Measurements from ENCODE around the gene ATP11A.

ATP11A gene

GRCh38 chr13:112726016-112726767, 36.4 kb downstream of the ATP11A start:
- DNase-seq, result no peak

DNA sequence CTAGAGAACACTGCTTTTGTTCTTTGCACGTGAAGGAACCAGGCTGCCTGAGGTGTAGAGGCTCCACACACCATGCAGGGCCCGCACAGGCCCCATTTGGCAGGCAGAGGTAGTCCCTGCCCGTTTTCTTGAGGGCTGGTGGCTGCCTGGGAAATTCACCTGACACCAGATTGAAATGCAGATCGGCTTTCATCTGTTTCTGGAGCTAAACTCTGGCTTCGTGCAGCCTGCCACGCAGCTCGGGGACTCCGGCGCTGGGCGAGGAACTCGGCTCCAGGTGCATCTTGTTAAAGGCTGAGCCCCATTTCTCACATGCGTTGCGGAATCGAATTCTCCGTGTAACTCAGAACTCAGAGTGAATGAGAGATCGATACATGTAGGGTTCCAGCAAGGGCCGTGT, 37.7 kb downstream of the ATP11A start:
- no peak for DNase-seq

- DNase-seq, result no peak
These were observed 38.7 kb downstream of the ATP11A start for GRCh38 chr13:112728375-112729126.

GRCh38 chr13:112729408-112729807, 39.6 kb downstream of the ATP11A start:
- DNase-seq, result no peak

- no peak for DNase-seq
These were observed 40.4 kb downstream of the ATP11A start for GRCh38 chr13:112730157-112730671.

DNA sequence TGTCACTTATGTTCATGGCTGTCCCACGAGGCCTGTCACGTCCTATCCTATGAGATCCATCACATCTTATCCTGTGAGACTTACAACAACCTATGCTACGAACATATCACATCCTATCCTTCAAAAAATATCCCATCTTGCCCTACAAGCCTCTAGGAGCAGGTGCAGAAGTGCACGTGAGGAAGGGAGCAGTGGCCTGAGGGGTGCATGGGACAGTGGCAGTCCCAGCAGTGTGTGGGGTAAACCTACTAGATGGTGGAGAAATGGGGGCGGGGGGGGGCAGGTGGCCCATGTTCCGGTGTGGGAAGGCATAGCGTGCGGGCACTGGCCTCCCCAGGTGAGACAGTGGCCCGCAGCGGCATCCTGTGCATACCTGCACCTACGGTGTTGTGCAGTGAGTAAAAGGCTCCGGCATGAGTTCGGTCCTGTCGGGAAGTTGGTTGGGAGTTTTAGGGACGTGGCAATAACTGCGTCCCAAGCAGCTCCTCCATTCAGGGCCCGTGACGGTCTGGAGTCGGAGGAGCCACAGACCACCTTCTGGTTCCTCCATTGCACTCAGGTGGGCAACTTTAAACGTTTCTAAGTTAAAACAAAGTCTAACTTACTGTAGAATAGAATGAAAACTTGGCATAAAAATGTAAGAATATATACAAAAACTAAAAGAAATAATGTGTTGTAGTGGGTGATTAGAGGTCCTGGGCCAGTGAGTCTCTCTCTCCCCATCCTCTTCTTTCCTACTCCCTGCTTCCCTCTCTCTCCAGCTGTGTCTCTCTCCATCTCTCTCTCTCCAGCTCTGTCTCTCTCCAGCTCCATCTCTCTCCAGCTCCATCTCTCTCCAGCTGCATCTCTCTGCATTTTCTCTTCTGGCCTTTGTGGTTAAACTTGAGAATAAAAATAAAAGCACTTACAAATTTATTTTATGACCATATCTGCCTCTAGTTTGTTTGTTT, 42.1 kb downstream of the ATP11A start:
- DNase-seq, result no peak

DNA sequence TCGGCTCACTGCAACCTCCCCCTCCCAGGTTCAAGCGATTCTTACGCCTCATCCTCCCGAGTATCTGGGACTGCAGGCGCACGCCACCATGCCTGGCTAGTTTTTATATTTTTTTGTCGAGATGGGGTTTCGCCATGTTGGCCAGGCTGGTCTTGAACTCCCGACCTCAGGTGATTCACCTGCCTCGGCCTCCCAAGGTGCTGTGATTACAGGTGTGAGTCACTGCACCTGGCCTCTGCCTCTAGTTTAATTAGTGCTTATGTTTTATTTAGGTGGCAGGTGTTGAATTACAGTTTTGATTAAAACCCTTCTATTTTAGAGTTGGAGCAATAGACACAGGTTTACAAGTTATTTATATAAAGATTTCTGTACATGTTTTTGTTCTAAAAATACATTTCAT, 42.8 kb downstream of the ATP11A start:
- DNase-seq, result no peak

DNA sequence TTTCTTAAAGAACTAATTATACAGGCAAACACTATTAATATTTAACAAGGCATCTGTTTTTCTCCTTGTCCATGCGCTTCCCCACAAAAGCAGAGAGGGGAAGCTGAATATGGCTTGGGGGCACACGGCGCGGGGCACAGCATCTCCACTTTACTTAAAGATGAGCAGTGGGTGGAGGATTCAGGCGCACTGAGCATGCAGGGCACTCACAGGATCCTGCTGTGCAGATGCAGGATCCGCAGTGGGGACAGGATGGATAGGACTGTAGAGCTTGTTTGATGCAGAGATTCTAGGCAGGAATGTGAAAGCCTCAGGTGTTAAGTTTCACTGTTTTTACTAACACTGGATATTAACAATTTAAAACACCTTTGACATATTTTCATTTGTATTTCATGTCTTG, 43.3 kb downstream of the ATP11A start:
- DNase-seq, result no peak

- DNase-seq, result no peak
These were observed 44.0 kb downstream of the ATP11A start for GRCh38 chr13:112733661-112734379.

DNA sequence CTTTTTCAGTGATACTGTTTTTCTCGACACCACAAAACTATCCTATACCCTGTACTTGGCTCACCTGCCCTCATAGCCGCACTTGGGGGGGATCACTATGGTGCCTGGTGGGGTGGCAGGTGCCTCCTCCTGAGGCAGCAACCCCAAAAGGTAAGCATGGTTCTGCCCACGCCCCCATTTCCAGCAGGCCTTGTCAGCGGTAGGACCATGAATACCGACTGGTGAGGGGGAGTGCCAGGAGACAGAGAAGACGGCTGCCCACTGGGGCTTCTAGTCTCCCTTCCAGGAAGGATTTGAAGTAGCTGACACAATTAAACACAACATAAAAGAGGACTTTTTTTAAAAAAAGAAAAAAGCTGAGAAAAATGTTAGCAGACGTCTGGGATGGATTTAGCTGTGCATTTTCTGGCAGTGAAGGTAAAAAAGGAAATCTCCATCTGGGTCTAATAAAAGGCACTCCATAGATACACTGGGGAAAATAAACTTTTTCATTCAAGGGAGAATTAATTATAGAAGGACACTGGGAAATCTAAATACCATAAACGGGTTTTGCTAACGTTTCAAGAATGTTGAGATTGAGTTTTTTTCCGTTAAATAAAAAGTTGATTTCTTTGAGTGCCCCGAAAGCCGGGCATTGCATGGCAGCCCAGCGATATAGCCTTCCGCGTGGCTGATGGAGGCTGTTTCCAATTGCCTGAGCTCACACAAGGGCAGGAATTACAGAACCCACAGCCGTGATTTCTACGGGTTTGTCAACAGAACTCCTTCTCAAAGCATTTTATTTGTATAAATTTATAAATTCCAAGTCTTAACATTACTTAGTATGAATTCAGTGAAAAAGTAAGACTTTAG, 45.1 kb downstream of the ATP11A start:
- DNase-seq, result no peak

GRCh38 chr13:112735791-112736190, 46.0 kb downstream of the ATP11A start:
- DNase-seq, result no peak

- DNase-seq, result no peak
These were observed 47.5 kb downstream of the ATP11A start for GRCh38 chr13:112737294-112737693.

- no peak for DNase-seq
These were observed 48.8 kb downstream of the ATP11A start for GRCh38 chr13:112738606-112739005.

- DNase-seq, result no peak
These were observed 50.8 kb downstream of the ATP11A start for GRCh38 chr13:112740502-112741131.

- no peak for DNase-seq
These were observed 51.4 kb downstream of the ATP11A start for GRCh38 chr13:112741185-112741755.

- DNase-seq, result no peak
These were observed 52.2 kb downstream of the ATP11A start for GRCh38 chr13:112741835-112742570.

- no peak for DNase-seq
These were observed 52.7 kb downstream of the ATP11A start for GRCh38 chr13:112742583-112742982.

DNA sequence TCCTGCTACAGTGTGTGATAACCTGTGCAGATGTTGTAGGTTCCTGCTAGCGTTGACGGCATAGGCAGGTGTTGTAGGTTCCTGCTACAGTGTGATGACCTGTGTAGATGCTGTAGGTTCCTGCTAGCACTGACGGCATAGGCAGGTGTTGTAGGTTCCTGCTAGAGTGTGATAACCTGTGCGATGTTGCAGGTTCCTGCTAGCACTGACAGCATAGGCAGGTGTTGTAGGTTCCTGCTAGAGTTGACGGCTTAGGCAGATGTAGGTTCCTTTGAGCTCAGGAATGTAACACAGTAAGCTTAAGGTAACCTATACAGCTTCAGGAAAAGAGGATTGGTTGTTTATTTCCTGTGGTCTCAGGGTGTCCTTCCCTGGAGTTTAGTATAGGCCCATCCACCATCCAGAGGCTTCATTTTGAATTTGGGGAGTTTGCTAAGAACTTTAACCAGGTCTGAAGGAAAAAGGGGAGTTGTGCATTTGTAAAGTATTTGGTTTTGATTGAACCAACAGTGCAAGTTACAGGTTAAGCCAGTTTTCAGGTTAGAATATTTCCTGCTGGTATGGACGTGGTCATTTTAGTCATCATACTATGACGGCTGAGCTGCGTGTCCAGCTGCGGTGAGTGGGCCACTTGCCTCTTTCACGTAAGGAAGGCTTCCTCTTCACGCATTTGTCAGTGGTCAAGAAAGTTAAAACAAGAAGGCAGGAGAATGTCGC, 53.8 kb downstream of the ATP11A start:
- DNase-seq, result no peak

All from RPMI8226 (cell line).